WERI-Rb-1 (cell line): ENCODE data around the gene IRS2.
A peak's percentile ranks its signal among the peaks of the same experiment; 100 is the strongest.

ENCODE experiments used
- DNase-seq: peaks from one replicate; pipeline ENCODE4 v3.0.0-alpha.2; 2020
- H3K27ac ChIP-seq: fragments of 250-450 bp; sonication (Bioruptor Pico); 2 replicates; pipeline ENCODE4 v1.5.1; 2020; ENCODE audit warnings: mild to moderate bottlenecking, moderate library complexity
- H3K27me3 ChIP-seq: fragments of 250-450 bp; sonication (Bioruptor Pico); 2 replicates; pipeline ENCODE4 v1.5.1; 2021; ENCODE audit warnings: mild to moderate bottlenecking, low read depth, moderate library complexity; ENCODE audit not compliant: insufficient read depth, severe bottlenecking
- H3K36me3 ChIP-seq: fragments of 250-450 bp; sonication (Bioruptor Pico); 2 replicates; pipeline ENCODE4 v1.5.1; 2020; ENCODE audit warnings: mild to moderate bottlenecking, moderate library complexity
- H3K4me3 ChIP-seq: 2 replicates; pipeline ENCODE4 v1.5.1; 2011; ENCODE audit warnings: low read depth, mild to moderate bottlenecking, control low read depth, low read length
- H3K9me3 ChIP-seq: fragments of 250-450 bp; sonication (Bioruptor Pico); 2 replicates; pipeline ENCODE4 v1.5.1; 2021; ENCODE audit warnings: mild to moderate bottlenecking, moderate library complexity; ENCODE audit not compliant: severe bottlenecking
- CTCF ChIP-seq: IDR thresholded peaks from 2 replicates; pipeline ENCODE4 v1.5.1; 2011; ENCODE audit warnings: low read depth, mild to moderate bottlenecking, control low read depth, inconsistent platforms, low read length

Gene IRS2

GRCh38 chr13:109768176-109768575 lies 18.2 kb downstream of the IRS2 start:
- Histone ChIP-seq H3K4me3 (no peak overlapping the region), H3K27me3 (no peaks in the 10 kb centered on the region), H3K9me3 (no peaks in the 10 kb centered on the region), H3K36me3 (peaks cover 11% of the 10 kb centered on the region; the same call in 1 of the 2 replicates), H3K27ac (no peak overlapping the region)
- no peak for DNase-seq
- TF ChIP-seq CTCF = no peak

DNA sequence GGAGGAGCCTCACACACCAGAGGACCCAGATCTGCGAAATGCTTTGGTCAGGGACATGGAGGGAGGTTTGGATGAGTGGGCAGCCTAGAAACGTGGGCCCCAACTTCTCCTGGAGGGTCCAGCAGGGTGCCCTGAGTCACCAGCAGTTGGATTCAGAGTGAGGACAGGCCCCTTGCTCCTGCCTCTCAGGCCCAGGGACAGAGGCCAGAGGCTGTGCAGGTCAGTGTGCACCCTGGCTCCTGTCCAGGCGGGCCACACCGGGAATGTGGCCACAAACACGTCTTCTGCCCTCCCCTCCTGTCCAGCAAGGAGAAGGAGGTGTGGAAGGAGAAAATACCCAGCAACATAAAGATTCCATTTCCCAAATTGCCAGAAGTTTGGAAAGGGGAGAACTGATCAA lies 19.4 kb downstream of the IRS2 start:
- H3K27ac ChIP-seq = no peak overlapping the region
- no peaks in the 10 kb centered on the region for H3K27me3 ChIP-seq
- TF ChIP-seq CTCF = no peak
- no peak overlapping the region for H3K4me3 ChIP-seq
- H3K36me3 ChIP-seq = peaks cover 11% of the 10 kb centered on the region; the same call in 1 of the 2 replicates
- DNase-seq = no peak
- no peaks in the 10 kb centered on the region for H3K9me3 ChIP-seq

GRCh38 chr13:109764470-109765291 lies 21.7 kb downstream of the IRS2 start:
- peak; percentile 75 for DNase-seq
- Histone ChIP-seq H3K27ac (peak overlapping the region; percentile 26), H3K4me3 (no peak overlapping the region), H3K36me3 (peaks cover 5% of the 10 kb centered on the region), H3K27me3 (no peaks in the 10 kb centered on the region), H3K9me3 (no peaks in the 10 kb centered on the region)
- peak; percentile 82 for TF ChIP-seq CTCF

DNA sequence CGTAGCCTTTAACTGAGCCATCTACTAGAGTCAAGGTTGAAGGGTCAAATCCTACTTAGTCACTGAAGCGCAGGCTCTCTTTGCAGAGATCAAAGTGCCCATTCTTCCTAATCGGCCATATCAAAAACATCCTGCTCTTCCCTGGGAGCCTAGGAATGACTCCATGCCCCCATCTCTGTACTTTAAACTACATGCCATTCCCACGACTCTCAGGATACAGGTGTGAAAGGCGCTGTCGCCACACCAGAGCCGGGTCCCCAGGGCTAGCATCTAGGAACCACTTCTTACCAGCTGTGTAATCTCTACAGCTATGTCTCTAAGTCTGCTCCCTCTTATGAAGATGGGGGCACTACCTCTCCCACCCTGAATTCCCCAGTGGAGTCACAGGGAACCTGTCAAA lies 22.3 kb downstream of the IRS2 start:
- Histone ChIP-seq H3K4me3 (no peak overlapping the region), H3K27me3 (no peaks in the 10 kb centered on the region), H3K36me3 (peaks cover 4% of the 10 kb centered on the region), H3K27ac (peak overlapping the region; percentile 26), H3K9me3 (no peaks in the 10 kb centered on the region)
- no peak for TF ChIP-seq CTCF
- no peak for DNase-seq

DNA sequence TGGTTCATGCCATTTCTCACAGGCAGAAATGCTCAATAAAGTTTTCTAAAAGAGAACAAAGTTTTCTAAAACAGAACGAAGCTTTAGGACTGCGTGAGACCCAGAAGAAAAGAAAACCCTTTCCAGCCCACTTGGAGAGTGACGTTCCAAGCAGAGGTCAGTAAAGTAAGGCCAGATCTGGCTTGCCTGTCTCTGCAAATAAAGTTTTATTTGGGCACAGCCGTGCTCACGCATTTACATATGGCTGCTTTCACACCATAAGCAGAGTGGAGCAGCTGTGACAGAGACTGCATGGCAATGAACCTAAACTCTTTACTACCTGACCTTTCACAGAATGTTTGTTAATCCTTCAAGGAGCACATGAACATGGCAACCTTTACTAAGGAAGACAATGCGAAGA lies 23.6 kb downstream of the IRS2 start:
- Histone ChIP-seq H3K4me3 (no peak overlapping the region), H3K27me3 (no peaks in the 10 kb centered on the region), H3K27ac (no peak overlapping the region), H3K36me3 (no peaks in the 10 kb centered on the region; the same call in 1 of the 2 replicates), H3K9me3 (no peaks in the 10 kb centered on the region)
- DNase-seq = no peak
- TF ChIP-seq CTCF = no peak
